ENCODE measurements around the gene GPR135.

The GPR135 gene

GRCh38 chr14:59417311-59417710 is 47.9 kb downstream of the GPR135 start:
- no peak for DNase-seq

DNA sequence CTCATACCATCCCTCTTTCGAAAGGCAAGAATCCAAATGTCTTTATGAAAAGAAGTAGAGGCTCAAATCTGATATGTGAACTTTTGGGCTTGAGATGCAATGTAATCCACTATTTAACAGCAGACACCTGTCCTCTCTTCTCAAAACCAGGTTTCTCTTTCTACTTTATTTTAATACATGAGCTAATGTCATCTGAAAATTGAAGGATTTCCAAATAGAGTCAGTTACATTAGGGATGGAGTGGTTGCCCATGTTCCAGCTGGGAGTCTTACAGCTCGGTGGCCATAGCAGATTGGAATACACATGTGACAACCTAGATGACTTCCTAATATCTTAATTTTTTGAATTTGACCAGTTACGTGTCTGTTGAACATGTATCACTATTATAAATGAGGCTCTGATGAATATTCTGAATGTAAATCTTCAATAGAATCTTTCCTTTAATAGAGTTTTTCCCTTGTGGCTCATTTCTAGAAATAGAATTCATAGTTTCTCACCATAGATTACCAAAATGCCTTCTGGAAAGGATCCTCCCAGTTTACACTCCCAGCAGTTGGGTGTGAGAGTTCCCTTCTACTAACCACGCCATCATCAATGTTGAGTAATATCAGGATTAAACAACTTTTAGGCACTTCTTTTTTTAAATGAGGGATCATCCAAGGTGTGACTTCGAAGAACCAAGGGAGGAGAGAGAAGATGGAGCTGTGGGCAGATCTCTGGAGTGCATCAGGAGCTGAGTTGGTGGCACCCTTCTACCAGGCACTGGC is 49.2 kb downstream of the GPR135 start:
- no peak for DNase-seq

Measured in Kasumi-1 (cell line).